Thyroid gland (tissue), 4 donors: ENCODE results near the gene ITLN1. TPM values are rescaled to one million over a fixed set of nuclear protein-coding genes. Genes with fewer than 3 reads are reported as not detected.

Experiments
- DNase-seq, 2 donors: peaks; one replicate each; pipeline ENCODE4 v3.0.0-alpha.2; 2019
- H3K27ac ChIP-seq, 3 donors: fragments of 200-600 bp; sonication (generic); 1 replicate in 2 of 3; 2 replicates in 1 of 3; pipeline ENCODE4 v1.5.1; 2016 to 2019; ENCODE audit warnings: mild to moderate bottlenecking in 1 of 3, moderate library complexity in 1 of 3
- H3K27me3 ChIP-seq: fragments of 200-600 bp; sonication (generic); one replicate; pipeline ENCODE4 v1.5.1; 2019
- H3K36me3 ChIP-seq, 2 donors: fragments of 200-600 bp; sonication (generic); one replicate each; pipeline ENCODE4 v1.5.1; 2016 to 2019
- H3K4me1 ChIP-seq, 2 donors: fragments of 200-600 bp; sonication (generic); one replicate each; pipeline ENCODE4 v1.5.1; 2017 to 2019
- H3K4me3 ChIP-seq, 3 donors: fragments of 200-600 bp; sonication (generic); replicated peaks in 1 of 3; 1 replicate in 2 of 3; 2 replicates in 1 of 3; pipeline ENCODE4 v1.5.1; 2016; ENCODE audit warnings: mild to moderate bottlenecking in 1 of 3
- H3K9me3 ChIP-seq: fragments of 200-600 bp; sonication (generic); one replicate; pipeline ENCODE4 v1.5.1; 2017
- POLR2A ChIP-seq, 2 donors: fragments of 450-650 bp; IDR thresholded peaks; one replicate each; pipeline ENCODE4 v1.6.1; 2017; ENCODE audit warnings: antibody characterized with exemption in 2 of 2, mild to moderate bottlenecking in 2 of 2, moderate library complexity in 1 of 2
- WGBS, 2 donors: methylation state at CpG; one replicate each; pipeline ENCODE4 v1.1.5; 2017; 5-methylcytosine and 5-hydroxymethylcytosine counted together
- intact Hi-C: fragments of 100-400 bp; cut with DNase I; formaldehyde crosslinking; loops from one replicate; pipeline ENCODE4 v1.15.1; 2023
- total RNA-seq, 4 donors: library from RNA; depleted of rRNA; stranded (reverse); fragments of >200 nt; gene quantifications; one replicate each; pipeline ENCODE4 v1.2.3, GENCODE V29; 2016
- TF ChIP-seq, protein P1 (sequence below), 6 experiments: fragments of 200-600 bp in 3 of 6; fragments of 450-650 bp in 3 of 6; sonication (generic) in 3 of 6; IDR thresholded peaks; one replicate each; pipeline ENCODE4 v1.5.1; 2016 to 2019; ENCODE audit warnings: antibody characterized with exemption in 6 of 6, mild to moderate bottlenecking in 2 of 6, inconsistent platforms in 1 of 6, moderate library complexity in 1 of 6

ITLN1 gene
- total RNA-seq, 4 donors from 2014 or later, result not detected

GRCh38 chr1:160864173-160864572, 20.8 kb downstream of the ITLN1 start:
- H3K9me3 ChIP-seq, result no peaks in the 10 kb centered on the region
- H3K4me3 ChIP-seq, result no peak overlapping the region
- intact Hi-C loops, result no loop called here
- no peaks in the 10 kb centered on the region for H3K27me3 ChIP-seq
- no peaks in the 10 kb centered on the region for H3K36me3 ChIP-seq
- no peak for TF ChIP-seq POLR2A (IDR thresholded peaks at IDR 0.05)
- TF ChIP-seq, protein P1, sequence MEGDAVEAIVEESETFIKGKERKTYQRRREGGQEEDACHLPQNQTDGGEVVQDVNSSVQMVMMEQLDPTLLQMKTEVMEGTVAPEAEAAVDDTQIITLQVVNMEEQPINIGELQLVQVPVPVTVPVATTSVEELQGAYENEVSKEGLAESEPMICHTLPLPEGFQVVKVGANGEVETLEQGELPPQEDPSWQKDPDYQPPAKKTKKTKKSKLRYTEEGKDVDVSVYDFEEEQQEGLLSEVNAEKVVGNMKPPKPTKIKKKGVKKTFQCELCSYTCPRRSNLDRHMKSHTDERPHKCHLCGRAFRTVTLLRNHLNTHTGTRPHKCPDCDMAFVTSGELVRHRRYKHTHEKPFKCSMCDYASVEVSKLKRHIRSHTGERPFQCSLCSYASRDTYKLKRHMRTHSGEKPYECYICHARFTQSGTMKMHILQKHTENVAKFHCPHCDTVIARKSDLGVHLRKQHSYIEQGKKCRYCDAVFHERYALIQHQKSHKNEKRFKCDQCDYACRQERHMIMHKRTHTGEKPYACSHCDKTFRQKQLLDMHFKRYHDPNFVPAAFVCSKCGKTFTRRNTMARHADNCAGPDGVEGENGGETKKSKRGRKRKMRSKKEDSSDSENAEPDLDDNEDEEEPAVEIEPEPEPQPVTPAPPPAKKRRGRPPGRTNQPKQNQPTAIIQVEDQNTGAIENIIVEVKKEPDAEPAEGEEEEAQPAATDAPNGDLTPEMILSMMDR (IDR thresholded peaks at IDR 0.05), result no peak
- H3K4me1 ChIP-seq, result no peaks in the 10 kb centered on the region
- H3K27ac ChIP-seq, result no peak overlapping the region
- WGBS, 2 donors, result 63 to 83% methylated on average over 2 of the region's 2 CpGs
- no peak for DNase-seq

DNA sequence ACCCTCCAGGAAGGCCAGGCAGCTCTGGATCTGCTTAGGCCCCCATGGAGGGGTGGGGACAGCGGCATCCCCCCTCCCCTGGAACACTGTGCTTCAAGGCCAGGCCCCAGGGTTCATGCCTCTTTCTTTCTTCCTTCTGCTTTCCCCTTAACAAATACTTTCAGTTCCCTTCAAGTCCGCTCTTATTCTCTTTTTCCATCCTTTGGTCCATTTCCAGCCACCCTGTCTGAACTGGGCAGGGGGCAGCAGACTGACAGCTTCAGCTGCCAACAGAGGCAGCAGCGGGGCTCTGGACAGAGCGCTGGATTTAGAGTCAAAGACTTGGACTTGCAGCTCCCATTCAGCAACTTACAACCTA, 21.2 kb downstream of the ITLN1 start:
- intact Hi-C loops, result no loop called here
- no peak for DNase-seq
- H3K4me1 ChIP-seq, result no peaks in the 10 kb centered on the region
- no peak overlapping the region for H3K4me3 ChIP-seq
- no peak for TF ChIP-seq POLR2A (IDR thresholded peaks at IDR 0.05)
- TF ChIP-seq, protein P1 (IDR thresholded peaks at IDR 0.05), result no peak
- WGBS, 2 donors, result 94 to 95% methylated on average over 4 of the region's 4 CpGs
- H3K27me3 ChIP-seq, result no peaks in the 10 kb centered on the region
- no peaks in the 10 kb centered on the region for H3K36me3 ChIP-seq
- H3K9me3 ChIP-seq, result no peaks in the 10 kb centered on the region
- H3K27ac ChIP-seq, result no peak overlapping the region

- intact Hi-C loops, result no loop called here
- 91% methylated on average over 11 of the region's 11 CpGs for WGBS, 2 donors
These were observed 21.8 kb downstream of the ITLN1 start for GRCh38 chr1:160863061-160863773.

DNA sequence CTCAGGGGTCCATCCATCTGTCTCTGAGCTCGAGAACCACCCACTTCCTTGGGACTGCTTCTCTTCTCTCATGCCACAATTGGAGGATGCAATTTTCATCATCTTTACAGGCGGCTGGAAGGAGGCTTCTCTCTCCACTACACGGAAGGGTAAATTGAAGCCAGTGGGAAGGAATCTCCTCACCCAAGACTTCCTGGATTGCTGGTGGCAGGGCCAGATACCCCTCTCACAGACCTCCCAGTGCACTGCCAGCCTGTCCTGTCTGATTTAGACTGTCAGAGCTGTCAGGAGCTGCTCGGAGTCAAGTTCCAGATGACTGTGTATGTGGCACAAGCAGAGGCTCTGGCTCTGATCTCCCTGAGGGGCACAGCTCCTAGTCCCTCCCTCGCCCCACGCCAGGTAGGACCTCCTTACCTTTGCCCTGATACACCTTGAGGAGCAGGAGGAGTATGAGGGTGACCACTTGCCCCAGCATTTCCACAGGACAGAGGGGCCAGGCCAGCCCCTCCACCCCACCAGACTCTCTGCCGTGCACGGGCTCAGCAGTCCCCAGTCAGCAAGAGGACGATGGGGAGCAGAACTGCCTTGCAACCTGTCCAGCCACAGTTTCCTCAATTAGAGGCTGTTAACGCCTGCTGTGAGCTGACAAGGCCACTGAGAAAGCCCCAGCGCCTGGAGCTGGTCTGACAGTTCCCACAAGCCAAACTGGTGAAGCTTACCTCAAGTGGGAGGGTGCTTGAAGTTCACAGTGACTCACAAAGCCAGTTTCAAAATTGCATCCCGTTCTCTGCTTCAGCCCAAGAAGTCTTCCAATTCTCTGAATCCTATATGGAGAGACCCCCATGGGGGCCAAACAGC, 22.5 kb downstream of the ITLN1 start, which contains the start of gene CD244:
CD244 (minus strand) TSS at position 685 of the 858 bp plus-strand sequence; CDS start at position 475, 210 bp downstream.
- no peak within 1 kb of the TSS for H3K27ac ChIP-seq
- 45 to 53% methylated on average over 5 to 10 of the region's 12 CpGs for WGBS, 2 donors
- no peaks in the 10 kb centered on the region for H3K36me3 ChIP-seq
- no peaks in the 10 kb centered on the region for H3K9me3 ChIP-seq
- DNase-seq, result peak; percentile 50 to 58
- H3K4me3 ChIP-seq, result no peak within 1 kb of the TSS
- TF ChIP-seq POLR2A (IDR thresholded peaks at IDR 0.05), result no peak
- TF ChIP-seq, protein P1 (IDR thresholded peaks at IDR 0.05), result no peak
- H3K27me3 ChIP-seq, result no peaks in the 10 kb centered on the region
- intact Hi-C loops, result no loop called here
- H3K4me1 ChIP-seq, result no peaks in the 10 kb centered on the region

More at GRCh38 chr1:160863061-160863773, 21.8 kb downstream of the ITLN1 start:
- Histone ChIP-seq H3K9me3 (no peaks in the 10 kb centered on the region), H3K27ac (no peak overlapping the region), H3K4me1 (no peaks in the 10 kb centered on the region), H3K36me3 (no peaks in the 10 kb centered on the region), H3K4me3 (no peak overlapping the region), H3K27me3 (no peaks in the 10 kb centered on the region)
- no peak for TF ChIP-seq POLR2A (IDR thresholded peaks at IDR 0.05)
- TF ChIP-seq, protein P1 (IDR thresholded peaks at IDR 0.05), result no peak
- no peak for DNase-seq
